WTC11 (cell line): Measurements from ENCODE around the gene KIAA1328. TPM values are rescaled to one million over a fixed set of nuclear protein-coding genes. Genes with fewer than 3 reads are reported as not detected.

Experiments
- ATAC-seq: fragments of 200-7000 bp; cut with Tn5 transposase; 2 replicates; pipeline ENCODE4 v1.10.0; 2021; ENCODE audit warnings: mild to moderate bottlenecking, moderate library complexity
- CTCF ChIA-PET: fragments of 300-600 bp; sonication (Branson Sonifier 250); formaldehyde crosslinking; loops from one replicate; lab custom pipeline; 2021; ENCODE audit warnings: antibody characterized with exemption; lab: Charles Lee
- POLR2A ChIA-PET: fragments of 350-600 bp; sonication (Branson Sonifier 250); formaldehyde crosslinking; loops from one replicate; lab custom pipeline; 2021; ENCODE audit warnings: antibody characterized with exemption; lab: Charles Lee
- DNase-seq: peaks from one replicate; pipeline ENCODE4 v3.0.0; 2021; ENCODE audit warnings: low spot score
- H3K27ac Mint-ChIP-seq: 2 replicates; pipeline ENCODE4 v1.8.0; 2021; ENCODE audit warnings: mixed read lengths
- H3K27me3 Mint-ChIP-seq: 2 replicates; pipeline ENCODE4 v1.8.0; 2021; ENCODE audit warnings: low read depth, mild to moderate bottlenecking, moderate library complexity, mixed read lengths
- H3K36me3 Mint-ChIP-seq: 2 replicates; pipeline ENCODE4 v1.8.0; 2021; ENCODE audit warnings: mixed read lengths
- H3K4me1 Mint-ChIP-seq: 2 replicates; pipeline ENCODE4 v1.8.0; 2022; ENCODE audit warnings: mixed read lengths
- H3K4me3 Mint-ChIP-seq: 2 replicates; pipeline ENCODE4 v1.8.0; 2021; ENCODE audit warnings: mild to moderate bottlenecking, moderate library complexity, mixed read lengths
- H3K9me3 Mint-ChIP-seq: 2 replicates; pipeline ENCODE4 v1.8.0; 2021; ENCODE audit warnings: mixed read lengths
- AFF4 ChIP-seq: sonication (generic); formaldehyde crosslinking; IDR thresholded peaks from 2 replicates; pipeline ENCODE4 v1.8.1; 2023; ENCODE audit warnings: mild to moderate bottlenecking, missing genetic modification reagents, borderline replicate concordance
- CBFB ChIP-seq: sonication (generic); formaldehyde crosslinking; IDR thresholded peaks from 2 replicates; pipeline ENCODE4 v1.8.1; 2022; ENCODE audit warnings: mild to moderate bottlenecking, low read depth, missing genetic modification reagents
- CREB1 ChIP-seq: sonication (generic); formaldehyde crosslinking; IDR thresholded peaks from 2 replicates; pipeline ENCODE4 v1.8.0; 2023; ENCODE audit warnings: mild to moderate bottlenecking, missing genetic modification reagents
- FOXJ3 ChIP-seq: sonication (generic); formaldehyde crosslinking; IDR thresholded peaks from 2 replicates; pipeline ENCODE4 v1.9.0; 2021; ENCODE audit warnings: missing genetic modification reagents, mild to moderate bottlenecking, borderline replicate concordance
- FOXP1 ChIP-seq: sonication (generic); formaldehyde crosslinking; IDR thresholded peaks from 2 replicates; pipeline ENCODE4 v1.8.0; 2022; ENCODE audit warnings: missing genetic modification reagents, mild to moderate bottlenecking, moderate library complexity, borderline replicate concordance
- GTF2I ChIP-seq: fragments of 250-450 bp; sonication (Bioruptor Pico); conservative IDR thresholded peaks from 2 replicates; pipeline ENCODE4 v1.4.0; 2021; ENCODE audit warnings: mild to moderate bottlenecking
- IRF2 ChIP-seq: sonication (generic); formaldehyde crosslinking; IDR thresholded peaks from 2 replicates; pipeline ENCODE4 v1.8.0; 2022; ENCODE audit warnings: low read depth, missing genetic modification reagents, borderline replicate concordance
- MXD4 ChIP-seq: fragments of 250-450 bp; sonication (Bioruptor Pico); IDR thresholded peaks from 2 replicates; pipeline ENCODE4 v1.8.0; 2021; ENCODE audit warnings: mild to moderate bottlenecking, moderate library complexity, borderline replicate concordance
- NR2C2 ChIP-seq: sonication (generic); formaldehyde crosslinking; IDR thresholded peaks from 2 replicates; pipeline ENCODE4 v1.8.0; 2022; ENCODE audit warnings: mild to moderate bottlenecking, missing genetic modification reagents
- NR3C1 ChIP-seq: sonication (generic); formaldehyde crosslinking; conservative IDR thresholded peaks from 2 replicates; pipeline ENCODE4 v1.8.1; 2023; ENCODE audit warnings: low read depth, mild to moderate bottlenecking, missing genetic modification reagents
- OVOL2 ChIP-seq: fragments of 250-450 bp; sonication (Bioruptor Pico); IDR thresholded peaks from 2 replicates; pipeline ENCODE4 v1.9.0; 2021; ENCODE audit warnings: mild to moderate bottlenecking, borderline replicate concordance
- RELA ChIP-seq: sonication (generic); formaldehyde crosslinking; IDR thresholded peaks from 2 replicates; pipeline ENCODE4 v1.8.1; 2022; ENCODE audit warnings: missing genetic modification reagents, mild to moderate bottlenecking, borderline replicate concordance
- RORB ChIP-seq: fragments of 250-450 bp; sonication (Bioruptor Pico); IDR thresholded peaks from 2 replicates; pipeline ENCODE4 v1.9.0; 2021; ENCODE audit warnings: mild to moderate bottlenecking
- TCF7 ChIP-seq: sonication (generic); formaldehyde crosslinking; IDR thresholded peaks from 2 replicates; pipeline ENCODE4 v1.8.0; 2022; ENCODE audit warnings: mild to moderate bottlenecking, low read depth, missing genetic modification reagents, moderate library complexity
- USF1 ChIP-seq: sonication (generic); formaldehyde crosslinking; IDR thresholded peaks from 2 replicates; pipeline ENCODE4 v1.8.0; 2022; ENCODE audit warnings: mild to moderate bottlenecking, missing genetic modification reagents
- ZNF138 ChIP-seq: sonication (generic); formaldehyde crosslinking; conservative IDR thresholded peaks from 2 replicates; pipeline ENCODE4 v1.8.1; 2022; ENCODE audit warnings: mild to moderate bottlenecking, moderate library complexity, missing genetic modification reagents
- ZNF219 ChIP-seq: sonication (generic); formaldehyde crosslinking; IDR thresholded peaks from 2 replicates; pipeline ENCODE4 v1.8.0; 2023; ENCODE audit warnings: missing genetic modification reagents, mild to moderate bottlenecking, borderline replicate concordance
- total RNA-seq: library from RNA; stranded (reverse); gene quantifications from 3 replicates; pipeline ENCODE4 v1.2.3, GENCODE V29; 2021
- TF ChIP-seq, protein P1 (sequence below): fragments of 250-450 bp; sonication (Bioruptor Pico); IDR thresholded peaks from 2 replicates; pipeline ENCODE4 v1.9.0; 2021; ENCODE audit warnings: moderate library complexity, mild to moderate bottlenecking, inconsistent platforms, borderline replicate concordance
- TF ChIP-seq, protein P2 (sequence below): sonication (generic); formaldehyde crosslinking; IDR thresholded peaks from 2 replicates; pipeline ENCODE4 v1.8.1; 2023; ENCODE audit warnings: mild to moderate bottlenecking, missing genetic modification reagents
- TF ChIP-seq, protein P3 (sequence below): sonication (generic); formaldehyde crosslinking; conservative IDR thresholded peaks from 2 replicates; pipeline ENCODE4 v1.8.1; 2022; ENCODE audit warnings: mild to moderate bottlenecking, missing genetic modification reagents

Gene KIAA1328
- total RNA-seq, 1 experiment from 2014 or later: 4.8 TPM

GRCh38 chr18:37272841-37273240 lies 443.9 kb downstream of the KIAA1328 start:
- Mint-ChIP-seq H3K36me3 (no peaks in the 10 kb centered on the region), H3K4me1 (peaks cover 10% of the 10 kb centered on the region), H3K9me3 (no peaks in the 10 kb centered on the region), H3K27ac (no peak overlapping the region), H3K4me3 (no peak overlapping the region), H3K27me3 (peaks cover 9% of the 10 kb centered on the region)
- no peak for ATAC-seq
- POLR2A ChIA-PET: no interaction called here
- CTCF ChIA-PET: no interaction called here
- TF ChIP-seq NR3C1 (CRISPR knock-in tag) (no peak), FOXJ3 (CRISPR knock-in tag) (no peak), RELA (CRISPR knock-in tag) (no peak), FOXP1 (CRISPR knock-in tag) (no peak), TCF7 (CRISPR knock-in tag) (no peak), NR2C2 (CRISPR knock-in tag) (no peak), CBFB (CRISPR knock-in tag) (no peak), MXD4 (CRISPR knock-in tag) (no peak), ZNF138 (CRISPR knock-in tag) (no peak), AFF4 (CRISPR knock-in tag) (no peak), RORB (CRISPR knock-in tag) (no peak), GTF2I (no peak), ZNF219 (no peak), USF1 (no peak), IRF2 (CRISPR knock-in tag) (no peak), CREB1 (CRISPR knock-in tag) (no peak), OVOL2 (CRISPR knock-in tag) (no peak)
- TF ChIP-seq, protein P1, sequence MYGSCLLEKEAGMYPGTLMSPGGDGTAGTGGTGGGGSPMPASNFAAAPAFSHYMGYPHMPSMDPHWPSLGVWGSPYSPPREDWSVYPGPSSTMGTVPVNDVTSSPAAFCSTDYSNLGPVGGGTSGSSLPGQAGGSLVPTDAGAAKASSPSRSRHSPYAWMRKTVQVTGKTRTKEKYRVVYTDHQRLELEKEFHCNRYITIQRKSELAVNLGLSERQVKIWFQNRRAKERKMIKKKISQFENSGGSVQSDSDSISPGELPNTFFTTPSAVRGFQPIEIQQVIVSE (CRISPR knock-in tag): no peak
- TF ChIP-seq, protein P2, sequence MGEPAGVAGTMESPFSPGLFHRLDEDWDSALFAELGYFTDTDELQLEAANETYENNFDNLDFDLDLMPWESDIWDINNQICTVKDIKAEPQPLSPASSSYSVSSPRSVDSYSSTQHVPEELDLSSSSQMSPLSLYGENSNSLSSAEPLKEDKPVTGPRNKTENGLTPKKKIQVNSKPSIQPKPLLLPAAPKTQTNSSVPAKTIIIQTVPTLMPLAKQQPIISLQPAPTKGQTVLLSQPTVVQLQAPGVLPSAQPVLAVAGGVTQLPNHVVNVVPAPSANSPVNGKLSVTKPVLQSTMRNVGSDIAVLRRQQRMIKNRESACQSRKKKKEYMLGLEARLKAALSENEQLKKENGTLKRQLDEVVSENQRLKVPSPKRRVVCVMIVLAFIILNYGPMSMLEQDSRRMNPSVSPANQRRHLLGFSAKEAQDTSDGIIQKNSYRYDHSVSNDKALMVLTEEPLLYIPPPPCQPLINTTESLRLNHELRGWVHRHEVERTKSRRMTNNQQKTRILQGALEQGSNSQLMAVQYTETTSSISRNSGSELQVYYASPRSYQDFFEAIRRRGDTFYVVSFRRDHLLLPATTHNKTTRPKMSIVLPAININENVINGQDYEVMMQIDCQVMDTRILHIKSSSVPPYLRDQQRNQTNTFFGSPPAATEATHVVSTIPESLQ (CRISPR knock-in tag): no peak
- TF ChIP-seq, protein P3, sequence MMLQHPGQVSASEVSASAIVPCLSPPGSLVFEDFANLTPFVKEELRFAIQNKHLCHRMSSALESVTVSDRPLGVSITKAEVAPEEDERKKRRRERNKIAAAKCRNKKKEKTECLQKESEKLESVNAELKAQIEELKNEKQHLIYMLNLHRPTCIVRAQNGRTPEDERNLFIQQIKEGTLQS (CRISPR knock-in tag): no peak
- no peak for DNase-seq
